BE2C (cell line): ENCODE data around the gene ANKLE2.
"Not testable (repeated sequence)": the region's sequence is repeated elsewhere in the genome, so short reads cannot be mapped to it uniquely, and the experiment has no call there.

Source experiments
- DNase-seq: peaks from one replicate; pipeline ENCODE4 v3.0.0-alpha.2; 2020
- H3K27me3 ChIP-seq: fragments of 250-450 bp; sonication (Bioruptor Pico); 2 replicates; pipeline ENCODE4 v1.5.1; 2020; ENCODE audit warnings: mild to moderate bottlenecking
- H3K36me3 ChIP-seq: fragments of 250-450 bp; sonication (Bioruptor Pico); 2 replicates; pipeline ENCODE4 v1.5.1; 2020; ENCODE audit warnings: mild to moderate bottlenecking
- H3K4me1 ChIP-seq: fragments of 250-450 bp; sonication (Bioruptor Pico); 2 replicates; pipeline ENCODE4 v1.5.1; 2020
- H3K4me3 ChIP-seq: 2 replicates; pipeline ENCODE4 v1.5.1; 2011; ENCODE audit warnings: low read depth, low read length
- H3K9me3 ChIP-seq: fragments of 250-450 bp; sonication (Bioruptor Pico); 2 replicates; pipeline ENCODE4 v1.5.1; 2020
- TF ChIP-seq, protein P1 (sequence below): IDR thresholded peaks from 2 replicates; pipeline ENCODE4 v1.5.1; 2012; ENCODE audit warnings: mild to moderate bottlenecking, low read depth, low read length

The ANKLE2 gene

DNA sequence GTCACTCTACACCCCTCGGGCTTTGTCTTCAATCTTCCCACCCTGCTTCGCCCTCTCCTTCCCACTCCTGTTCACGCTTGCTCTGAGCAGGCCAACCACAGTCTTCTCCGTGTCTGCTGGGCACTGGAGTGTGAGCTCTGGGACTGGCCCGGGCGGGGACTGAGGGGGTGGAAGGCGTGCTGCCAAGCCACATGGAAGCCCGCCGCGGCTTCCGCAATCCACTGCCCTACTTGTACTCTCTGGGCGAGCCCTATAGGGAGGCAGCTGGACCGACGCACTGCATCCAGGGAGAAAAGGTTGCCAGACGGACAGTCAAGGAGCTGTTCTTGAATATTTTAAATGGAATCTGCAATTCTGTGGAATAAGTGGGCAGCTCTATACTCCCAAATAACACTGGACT lies 42.3 kb upstream of the ANKLE2 start:
- no peak for DNase-seq
- Histone ChIP-seq H3K9me3 (no peaks in the 10 kb centered on the region), H3K36me3 (peaks cover 78% of the 10 kb centered on the region), H3K4me3 (no peak overlapping the region), H3K27me3 (no peaks in the 10 kb centered on the region), H3K4me1 (no peaks in the 10 kb centered on the region)
- TF ChIP-seq, protein P1, sequence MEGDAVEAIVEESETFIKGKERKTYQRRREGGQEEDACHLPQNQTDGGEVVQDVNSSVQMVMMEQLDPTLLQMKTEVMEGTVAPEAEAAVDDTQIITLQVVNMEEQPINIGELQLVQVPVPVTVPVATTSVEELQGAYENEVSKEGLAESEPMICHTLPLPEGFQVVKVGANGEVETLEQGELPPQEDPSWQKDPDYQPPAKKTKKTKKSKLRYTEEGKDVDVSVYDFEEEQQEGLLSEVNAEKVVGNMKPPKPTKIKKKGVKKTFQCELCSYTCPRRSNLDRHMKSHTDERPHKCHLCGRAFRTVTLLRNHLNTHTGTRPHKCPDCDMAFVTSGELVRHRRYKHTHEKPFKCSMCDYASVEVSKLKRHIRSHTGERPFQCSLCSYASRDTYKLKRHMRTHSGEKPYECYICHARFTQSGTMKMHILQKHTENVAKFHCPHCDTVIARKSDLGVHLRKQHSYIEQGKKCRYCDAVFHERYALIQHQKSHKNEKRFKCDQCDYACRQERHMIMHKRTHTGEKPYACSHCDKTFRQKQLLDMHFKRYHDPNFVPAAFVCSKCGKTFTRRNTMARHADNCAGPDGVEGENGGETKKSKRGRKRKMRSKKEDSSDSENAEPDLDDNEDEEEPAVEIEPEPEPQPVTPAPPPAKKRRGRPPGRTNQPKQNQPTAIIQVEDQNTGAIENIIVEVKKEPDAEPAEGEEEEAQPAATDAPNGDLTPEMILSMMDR = no peak

DNA sequence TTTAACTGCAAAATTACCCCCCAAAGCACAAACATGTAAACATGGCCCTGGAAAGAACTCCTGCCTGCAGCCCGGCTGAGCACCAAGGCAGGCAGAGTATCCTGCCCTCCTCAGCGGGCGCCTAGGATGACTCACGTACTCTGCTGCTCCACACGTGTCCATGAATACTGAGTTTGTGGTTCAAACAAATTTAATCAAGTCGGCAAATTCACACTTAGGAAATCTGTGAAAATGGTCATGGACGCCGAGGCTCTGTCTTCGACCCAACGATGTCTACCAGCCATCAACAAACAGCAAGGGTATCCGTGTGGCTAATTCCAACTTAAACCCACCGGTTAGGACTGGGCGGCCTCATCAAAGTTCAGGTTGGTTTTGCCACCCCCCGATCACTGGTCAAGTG lies 41.5 kb upstream of the ANKLE2 start:
- no peak overlapping the region for H3K4me3 ChIP-seq
- no peaks in the 10 kb centered on the region for H3K27me3 ChIP-seq
- no peak for DNase-seq
- no peaks in the 10 kb centered on the region for H3K4me1 ChIP-seq
- TF ChIP-seq, protein P1 = no peak
- H3K9me3 ChIP-seq = no peaks in the 10 kb centered on the region
- H3K36me3 ChIP-seq = peaks cover 75% of the 10 kb centered on the region

DNA sequence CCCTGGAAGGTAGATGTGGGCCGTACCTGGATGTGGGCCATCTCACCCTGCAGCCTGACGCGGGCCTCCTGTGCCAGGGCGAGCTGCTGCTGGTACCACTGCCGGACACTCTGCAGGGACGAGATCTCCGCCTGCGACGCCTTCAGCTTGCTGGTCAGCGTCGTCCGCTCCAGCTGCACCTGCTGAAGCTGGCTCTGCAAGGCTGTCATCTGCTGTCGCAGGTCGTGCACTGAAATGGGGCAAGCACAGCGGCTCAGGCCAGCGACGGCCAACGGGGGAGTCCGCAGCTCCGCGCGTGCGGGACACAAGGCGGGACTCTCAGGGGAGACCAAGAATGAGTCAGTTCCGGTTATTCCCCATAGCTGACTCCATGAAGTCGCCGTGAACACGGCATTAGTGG lies 40.1 kb upstream of the ANKLE2 start:
- TF ChIP-seq, protein P1 = no peak

DNA sequence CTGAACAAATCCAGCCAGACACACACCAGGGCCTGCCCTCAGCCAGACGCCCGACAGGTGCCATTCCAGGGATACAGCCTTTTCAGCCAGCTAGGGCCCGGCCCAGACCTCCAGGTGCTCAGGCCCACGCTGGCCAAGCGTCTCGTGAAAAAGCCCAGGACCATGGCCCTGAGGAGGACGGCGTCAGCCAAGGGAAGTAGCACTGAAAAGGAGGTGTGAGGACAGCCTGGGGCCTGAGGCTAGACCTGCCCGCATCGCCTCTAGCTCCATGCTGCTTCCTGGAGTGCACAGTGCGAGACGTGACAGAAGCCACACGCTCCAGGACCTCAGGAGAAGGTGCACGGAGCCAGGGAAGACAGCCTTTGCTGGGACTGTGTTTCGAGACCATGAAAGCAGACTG lies 37.2 kb upstream of the ANKLE2 start:
- peaks cover 64% of the 10 kb centered on the region for H3K36me3 ChIP-seq

More for the DNA sequence above, 40.1 kb upstream of the ANKLE2 start:
- Histone ChIP-seq H3K4me3 (no peak overlapping the region), H3K4me1 (no peaks in the 10 kb centered on the region), H3K27me3 (no peaks in the 10 kb centered on the region), H3K9me3 (no peaks in the 10 kb centered on the region), H3K36me3 (peaks cover 72% of the 10 kb centered on the region)
- no peak for DNase-seq

GRCh38 chr12:132797820-132798570 lies 36.4 kb upstream of the ANKLE2 start:
- Histone ChIP-seq H3K27me3 (no peaks in the 10 kb centered on the region), H3K36me3 (peaks cover 56% of the 10 kb centered on the region), H3K9me3 (no peaks in the 10 kb centered on the region), H3K4me3 (no peak overlapping the region), H3K4me1 (no peaks in the 10 kb centered on the region)
- DNase-seq = no peak
- TF ChIP-seq, protein P1 = no peak

More for the DNA sequence above, 37.2 kb upstream of the ANKLE2 start:
- H3K27me3 ChIP-seq = no peaks in the 10 kb centered on the region
- TF ChIP-seq, protein P1 = no peak
- DNase-seq = no peak
- H3K4me3 ChIP-seq = no peak overlapping the region
- H3K9me3 ChIP-seq = no peaks in the 10 kb centered on the region
- H3K4me1 ChIP-seq = no peaks in the 10 kb centered on the region

GRCh38 chr12:132795847-132796246 lies 34.2 kb upstream of the ANKLE2 start:
- H3K36me3 ChIP-seq = peaks cover 47% of the 10 kb centered on the region
- no peak for DNase-seq

DNA sequence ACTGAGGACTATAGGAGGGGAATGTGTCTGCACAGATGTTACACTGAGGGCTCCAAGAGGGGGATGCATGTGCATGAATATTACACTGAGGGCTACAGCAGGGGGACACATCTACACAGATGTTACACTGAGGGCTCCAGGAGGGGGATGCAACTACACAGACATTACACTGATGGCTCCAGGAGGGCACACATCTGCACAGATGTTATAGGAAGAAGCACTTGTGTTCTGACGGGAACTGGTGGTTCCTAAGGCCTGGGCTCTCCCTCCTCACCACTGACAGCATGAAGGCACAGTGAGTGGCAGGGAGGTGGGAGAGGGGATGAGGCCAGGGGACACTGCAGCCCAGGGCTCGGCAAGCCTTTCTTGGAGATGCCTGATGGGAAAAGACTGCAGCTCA lies 30.3 kb upstream of the ANKLE2 start:
- H3K4me1 ChIP-seq, H3K27me3 ChIP-seq, H3K4me3 ChIP-seq, H3K9me3 ChIP-seq, DNase-seq: not testable (repeated sequence)
- peaks cover 42% of the 10 kb centered on the region for H3K36me3 ChIP-seq

More at GRCh38 chr12:132795847-132796246, 34.2 kb upstream of the ANKLE2 start:
- TF ChIP-seq, protein P1 = no peak
- no peaks in the 10 kb centered on the region for H3K9me3 ChIP-seq
- H3K27me3 ChIP-seq = no peaks in the 10 kb centered on the region
- H3K4me1 ChIP-seq = no peaks in the 10 kb centered on the region
- no peak overlapping the region for H3K4me3 ChIP-seq
